SW 1271 (cell line): ENCODE data around the gene CENPP.

Experiments
- DNase-seq, 2 experiments: peaks; one replicate each; lab custom pipeline; 2025; lab: John Stamatoyannopoulos, UW

CENPP gene

GRCh38 chr9:92659601-92660000, 333.8 kb downstream of the CENPP start:
- no peak for DNase-seq

- DNase-seq = no peak
These were observed 334.5 kb downstream of the CENPP start for GRCh38 chr9:92660266-92660665.

- no peak for DNase-seq
These were observed 335.4 kb downstream of the CENPP start for GRCh38 chr9:92661127-92661526.

DNA sequence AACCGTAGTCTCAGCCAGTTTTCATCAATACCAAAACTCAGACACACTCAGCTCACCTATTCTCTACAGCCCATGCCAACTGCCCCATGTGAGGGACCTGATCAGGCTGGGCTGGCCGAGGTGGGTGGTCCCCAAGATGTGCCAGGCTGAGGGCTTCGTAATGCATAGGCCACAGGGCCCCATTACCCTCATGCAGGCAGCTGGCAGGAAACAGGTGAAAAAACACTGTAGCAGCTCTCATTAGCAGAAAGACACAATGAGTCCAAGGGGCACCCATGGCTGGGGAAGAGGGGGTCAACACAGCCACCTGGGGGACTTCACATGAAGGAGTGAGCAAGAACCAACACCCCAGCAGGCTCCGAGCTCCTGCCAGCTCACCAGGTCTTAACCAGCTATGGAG, 336.0 kb downstream of the CENPP start:
- DNase-seq = no peak

DNA sequence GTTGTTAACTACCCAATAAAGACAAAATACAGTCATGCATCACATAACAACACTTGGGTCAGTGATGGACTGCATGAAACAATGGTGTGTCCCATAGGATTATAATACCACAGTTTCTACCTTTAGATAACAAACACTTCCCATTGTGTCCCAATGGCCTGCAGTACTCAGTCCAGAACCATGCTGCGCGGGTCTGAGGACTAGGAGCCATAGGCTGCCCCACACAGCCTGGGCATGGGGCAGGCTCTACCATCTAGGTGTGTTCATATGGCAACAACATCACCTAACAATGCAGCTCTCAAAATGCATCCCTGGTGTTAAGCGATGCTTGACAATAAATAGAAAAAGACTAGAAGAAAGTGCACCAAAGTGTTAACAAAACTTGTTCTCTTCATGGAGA, 337.4 kb downstream of the CENPP start:
- DNase-seq = no peak

- no peak for DNase-seq
These were observed 338.2 kb downstream of the CENPP start for GRCh38 chr9:92663951-92664350.

- DNase-seq = no peak
These were observed 338.8 kb downstream of the CENPP start for GRCh38 chr9:92664394-92665152.

DNA sequence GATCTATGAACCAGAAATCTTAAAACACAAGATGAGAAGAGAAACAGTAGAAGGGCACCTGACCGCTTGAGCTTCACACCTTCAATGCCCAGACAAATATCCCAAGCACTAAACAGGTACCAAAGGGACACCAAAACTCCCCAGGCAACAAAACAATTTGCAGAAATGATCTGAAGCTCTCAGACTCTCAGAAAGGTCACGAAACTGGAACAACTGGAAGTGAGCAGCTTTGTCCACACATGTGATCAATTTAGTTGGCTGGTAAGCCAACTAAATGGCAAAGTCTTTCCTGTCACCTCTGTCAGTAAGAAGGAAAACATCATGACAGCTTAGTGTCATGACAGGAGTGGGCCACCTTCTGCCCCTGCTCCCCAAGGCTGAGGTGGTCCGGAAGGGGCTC, 340.1 kb downstream of the CENPP start:
- no peak for DNase-seq

- DNase-seq = no peak
These were observed 340.5 kb downstream of the CENPP start for GRCh38 chr9:92666236-92666635.

DNA sequence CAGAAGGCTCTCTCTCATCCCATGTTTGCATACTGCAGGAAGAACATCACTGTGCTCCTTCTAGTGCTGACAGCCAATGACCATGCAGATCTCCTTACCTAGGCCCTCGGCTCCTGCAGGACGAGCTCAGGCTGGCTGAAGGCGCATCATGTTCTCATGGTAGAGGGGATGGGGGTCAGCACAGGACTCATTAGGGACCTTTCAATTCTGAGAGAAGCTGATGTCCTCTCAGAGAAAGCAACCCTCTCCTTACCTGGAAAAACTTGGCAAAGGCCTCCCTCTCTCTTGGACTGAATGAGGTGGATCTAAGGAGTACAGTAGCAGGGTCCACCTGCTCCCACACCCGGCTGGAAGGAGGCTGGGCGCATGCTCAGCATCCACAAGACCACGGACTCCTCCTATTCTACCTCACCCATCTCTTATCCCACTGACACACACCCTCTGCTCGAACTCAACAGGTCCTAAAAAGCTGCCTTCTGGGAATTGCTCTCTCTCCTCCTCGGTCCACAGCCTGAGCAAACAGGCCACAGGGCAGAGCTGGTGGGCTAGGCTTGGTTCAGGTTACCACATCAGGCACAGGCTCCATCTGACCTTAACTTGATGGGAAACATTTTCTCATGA, 341.3 kb downstream of the CENPP start:
- no peak for DNase-seq

- peak; percentile 30 to 63 for DNase-seq
These were observed 343.2 kb downstream of the CENPP start for GRCh38 chr9:92668746-92669526.

- no peak for DNase-seq
These were observed 343.8 kb downstream of the CENPP start for GRCh38 chr9:92669527-92669889.
